T follicular helper cell (primary cell): ENCODE data around the gene HDAC4.

Experiments used
- DNase-seq: peaks from one replicate; pipeline ENCODE4 v3.0.0-alpha.2; 2020; ENCODE audit warnings: low read depth

The HDAC4 gene

GRCh38 chr2:239140346-239141020 lies 260.3 kb downstream of the HDAC4 start:
- DNase-seq = no peak

DNA sequence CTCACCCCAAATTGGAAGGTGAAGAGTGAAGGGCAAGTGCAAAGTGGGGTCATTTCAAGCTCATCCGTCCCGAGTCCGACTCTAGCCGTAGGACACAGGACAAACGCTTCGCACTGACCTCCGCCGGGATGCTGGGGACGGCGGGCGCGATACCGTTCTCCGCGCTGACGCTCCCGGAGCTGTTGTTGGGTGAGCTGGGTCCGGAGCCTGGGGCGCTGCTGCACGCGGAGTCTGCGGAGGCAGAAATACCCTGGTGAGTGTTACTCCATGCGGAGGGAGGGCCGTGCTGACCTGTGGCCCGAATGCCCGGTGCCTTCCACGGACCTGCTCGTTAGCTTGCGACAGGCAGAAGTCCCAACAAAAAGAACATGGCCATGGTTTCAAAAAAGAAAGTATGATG lies 261.3 kb downstream of the HDAC4 start:
- no peak for DNase-seq

GRCh38 chr2:239139101-239139500 lies 261.7 kb downstream of the HDAC4 start:
- no peak for DNase-seq

- no peak for DNase-seq
Observed at GRCh38 chr2:239138610-239139009, 262.2 kb downstream of the HDAC4 start.

DNA sequence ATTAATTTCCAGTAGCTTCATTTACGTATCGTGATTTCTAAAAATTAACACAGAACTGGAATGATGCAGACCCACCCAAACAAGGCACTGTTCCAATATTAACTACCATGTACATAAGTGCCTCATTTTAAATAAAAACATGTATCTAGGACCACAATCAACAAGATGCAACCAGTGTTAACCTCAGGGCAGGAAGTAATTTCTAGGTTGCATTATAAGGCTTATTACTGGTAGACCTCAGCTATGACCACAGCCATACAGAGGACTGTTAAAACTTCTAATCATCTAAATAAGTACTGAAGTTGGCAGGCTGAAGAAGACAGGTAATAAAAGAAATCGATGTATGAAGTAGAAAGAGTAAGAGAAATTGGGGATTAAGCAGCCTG lies 262.9 kb downstream of the HDAC4 start:
- no peak for DNase-seq

- DNase-seq = no peak
Observed at GRCh38 chr2:239137165-239137897, 263.5 kb downstream of the HDAC4 start.

DNA sequence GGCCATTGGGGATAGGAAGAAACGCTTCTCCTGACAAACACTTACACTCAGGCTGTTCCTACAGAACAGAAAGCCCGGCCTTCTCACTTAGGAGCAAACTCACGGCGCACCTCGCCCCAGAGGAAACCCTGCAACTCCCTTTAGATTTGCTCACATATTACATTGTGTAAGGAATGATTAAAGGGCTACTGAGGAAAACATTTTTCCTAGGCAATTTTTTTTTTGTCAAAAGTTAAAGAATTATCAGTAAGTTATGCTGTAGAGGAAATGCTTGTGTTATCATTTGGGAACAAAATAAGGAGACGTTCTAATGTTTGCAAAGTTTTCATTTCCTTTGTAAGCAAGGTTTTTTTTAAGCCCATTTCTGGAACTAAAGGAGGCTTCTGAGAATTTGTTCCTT lies 264.1 kb downstream of the HDAC4 start:
- no peak for DNase-seq

DNA sequence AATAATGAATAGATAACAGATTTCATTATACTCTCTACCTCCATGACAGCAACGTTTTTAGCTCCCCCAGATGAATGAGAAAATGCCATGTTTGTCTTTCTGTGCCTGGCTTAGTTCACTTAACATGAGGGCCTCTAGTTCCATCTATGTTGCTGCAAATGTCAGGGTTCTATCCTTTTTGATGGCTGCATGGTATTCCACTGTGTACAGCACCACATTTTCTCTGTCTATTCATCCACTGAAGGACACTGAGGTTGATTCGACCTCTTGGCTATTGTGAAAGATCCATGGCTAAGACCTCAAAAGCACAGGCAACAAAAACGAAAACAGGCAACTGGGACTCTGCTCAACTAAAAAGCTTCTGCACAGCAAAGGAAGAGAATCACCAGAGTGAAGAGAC lies 264.6 kb downstream of the HDAC4 start:
- no peak for DNase-seq

DNA sequence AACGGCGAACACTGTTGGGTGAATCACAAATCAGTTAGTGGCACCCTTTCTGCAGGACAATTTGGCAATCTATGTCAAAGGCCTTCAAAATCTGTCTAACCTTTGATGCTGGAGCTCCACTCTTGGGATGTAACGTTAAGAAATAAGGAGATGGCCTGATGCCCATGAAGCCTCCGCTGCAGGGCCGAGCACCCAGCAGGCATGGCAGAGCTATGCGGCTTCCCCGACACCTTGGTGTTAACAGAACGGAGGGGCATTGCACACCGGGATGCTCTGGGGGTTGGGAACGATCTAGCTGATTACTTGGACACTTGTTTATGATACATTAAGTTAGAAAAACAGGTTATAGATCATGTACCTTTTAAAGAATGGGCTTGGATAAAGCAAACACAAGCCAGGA lies 265.3 kb downstream of the HDAC4 start:
- no peak for DNase-seq

GRCh38 chr2:239133945-239134570 lies 266.8 kb downstream of the HDAC4 start:
- DNase-seq = no peak

DNA sequence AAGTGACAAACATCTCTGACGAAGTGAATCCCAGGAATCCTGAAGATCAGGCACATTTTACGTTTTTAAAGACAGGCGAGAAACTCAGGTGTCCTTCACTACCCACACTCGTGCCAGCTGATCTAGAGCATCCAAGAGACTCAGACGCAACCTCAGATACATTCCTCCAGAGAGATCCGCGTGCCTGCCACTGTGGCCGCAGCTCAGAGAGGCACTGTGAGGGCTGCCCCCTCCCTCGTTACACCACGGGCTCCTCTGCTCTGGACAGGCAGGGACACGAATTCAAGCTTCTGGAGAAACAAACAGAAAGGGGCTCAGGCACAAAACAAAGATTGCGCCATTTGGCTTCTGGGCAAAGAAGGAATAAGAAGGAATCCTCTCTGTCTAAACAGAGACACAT lies 268.0 kb downstream of the HDAC4 start:
- no peak for DNase-seq

- no peak for DNase-seq
Observed at GRCh38 chr2:239132156-239132709, 268.6 kb downstream of the HDAC4 start.

DNA sequence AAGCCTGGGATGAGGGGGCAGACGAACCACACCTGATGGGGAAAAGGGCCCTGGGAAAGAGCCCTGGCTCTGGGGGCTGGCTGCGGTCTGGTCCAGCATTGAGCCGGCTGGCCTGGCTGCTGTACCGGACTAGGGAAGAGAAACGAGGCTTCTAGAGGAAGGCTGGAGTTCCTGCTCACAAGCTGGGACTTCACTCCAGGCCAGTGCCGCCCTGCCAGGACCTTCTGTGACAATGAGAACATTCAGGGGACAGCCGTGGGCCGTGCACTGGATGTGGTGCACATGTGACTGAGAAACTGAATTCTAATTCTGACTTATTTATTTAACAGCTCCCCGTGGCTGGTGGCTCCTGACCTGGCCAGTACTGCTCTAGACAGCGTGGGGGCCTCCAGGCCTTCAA lies 269.3 kb downstream of the HDAC4 start:
- no peak for DNase-seq

DNA sequence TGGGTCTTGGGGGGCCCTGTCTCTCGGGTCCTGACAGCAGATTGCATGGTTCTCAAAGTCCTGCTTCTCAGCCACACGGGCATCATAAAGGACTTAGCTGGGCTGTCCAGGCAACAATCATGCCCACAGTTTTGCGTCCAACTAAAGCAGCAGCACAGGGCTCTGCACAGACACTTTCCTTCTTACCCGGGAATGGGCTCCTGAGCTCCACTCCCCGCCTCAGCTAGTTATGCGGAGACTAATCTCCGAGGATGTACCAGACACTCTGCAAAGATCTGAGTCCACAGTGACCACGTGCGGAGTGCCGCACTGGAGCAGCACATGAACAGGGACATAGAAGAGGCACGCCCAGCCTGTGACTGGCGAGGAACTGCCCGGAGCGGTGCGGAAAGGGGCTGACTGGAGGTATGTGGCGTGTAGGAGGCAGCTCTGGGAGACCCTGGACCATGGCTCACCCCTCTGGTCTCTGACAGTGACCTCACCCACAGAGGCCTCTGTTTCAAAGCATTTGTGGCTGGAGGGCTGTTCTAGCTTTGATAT lies 270.0 kb downstream of the HDAC4 start:
- no peak for DNase-seq

DNA sequence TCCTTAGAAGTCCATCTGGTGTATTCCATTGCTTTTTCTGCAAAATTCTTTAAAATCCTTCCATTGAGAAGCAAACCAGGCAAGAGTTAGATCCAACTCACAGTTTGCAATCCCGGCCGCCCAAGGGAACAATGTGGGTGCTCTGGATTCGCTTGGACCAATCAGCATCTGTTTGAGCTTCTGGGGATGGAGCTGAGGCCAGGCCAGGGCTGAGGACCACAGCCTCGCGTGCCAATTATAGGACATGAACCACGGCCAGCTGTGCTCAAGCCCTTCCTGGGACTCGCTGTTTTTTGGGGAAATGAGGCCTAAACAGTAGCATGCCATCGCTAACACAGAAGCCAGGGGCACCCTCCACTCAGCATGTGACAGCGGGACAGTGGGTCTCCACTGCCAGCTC lies 270.8 kb downstream of the HDAC4 start:
- DNase-seq = no peak

DNA sequence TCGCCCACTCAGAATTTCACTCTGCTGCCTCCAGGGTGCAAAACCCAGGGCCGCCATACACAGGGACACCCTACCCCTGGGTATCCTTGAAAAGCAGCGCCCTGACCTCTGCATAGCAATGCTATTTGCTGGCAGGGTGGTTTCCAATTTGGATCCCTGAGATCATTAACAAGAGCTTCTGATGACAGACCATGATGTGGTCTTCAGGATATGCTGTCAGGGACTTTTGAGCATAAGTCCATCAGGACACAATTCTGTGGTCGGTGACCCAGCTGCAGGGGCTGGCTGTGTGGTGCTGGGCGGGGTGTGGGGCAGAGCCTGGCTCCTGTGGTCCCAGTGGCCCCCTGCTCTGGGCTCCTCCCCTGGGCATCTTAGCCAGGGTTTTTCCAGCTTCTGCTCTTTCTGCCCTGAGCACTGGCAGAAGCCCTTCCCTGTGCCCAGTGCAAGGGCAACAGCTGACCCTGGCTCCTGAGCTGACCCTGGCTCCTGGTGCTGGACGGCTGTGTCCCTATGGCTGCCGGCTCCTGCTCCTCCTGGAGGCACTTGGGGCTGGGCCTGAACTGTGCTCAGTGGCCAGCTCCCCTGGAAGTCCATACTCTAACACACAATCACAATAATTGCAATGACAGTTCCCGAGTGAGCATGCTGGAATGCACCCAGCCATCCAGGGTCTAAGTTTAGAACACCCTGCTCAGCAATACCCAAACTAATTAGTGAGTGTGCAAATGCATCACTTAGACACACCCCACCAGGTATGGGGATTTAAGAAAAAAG lies 271.5 kb downstream of the HDAC4 start:
- no peak for DNase-seq

DNA sequence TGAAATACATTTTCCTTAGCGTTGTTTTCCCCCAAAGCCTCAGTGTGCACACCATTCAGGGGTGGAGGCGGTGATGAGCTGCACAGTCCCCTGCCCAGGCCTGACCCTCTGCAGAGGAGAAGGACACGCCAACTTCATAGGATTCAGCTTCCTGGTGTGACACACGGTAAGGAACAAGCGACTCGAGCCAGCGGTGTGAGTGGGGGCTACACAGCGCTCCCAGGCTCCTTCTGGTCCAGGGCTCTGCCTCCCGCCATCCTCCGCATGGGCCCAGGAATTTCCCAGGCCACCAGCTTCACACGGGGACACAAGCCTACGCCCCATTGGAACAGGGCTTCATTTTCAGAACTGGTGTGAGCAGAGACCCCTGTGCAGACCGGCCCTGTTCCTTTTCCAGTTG lies 272.1 kb downstream of the HDAC4 start:
- DNase-seq = no peak

DNA sequence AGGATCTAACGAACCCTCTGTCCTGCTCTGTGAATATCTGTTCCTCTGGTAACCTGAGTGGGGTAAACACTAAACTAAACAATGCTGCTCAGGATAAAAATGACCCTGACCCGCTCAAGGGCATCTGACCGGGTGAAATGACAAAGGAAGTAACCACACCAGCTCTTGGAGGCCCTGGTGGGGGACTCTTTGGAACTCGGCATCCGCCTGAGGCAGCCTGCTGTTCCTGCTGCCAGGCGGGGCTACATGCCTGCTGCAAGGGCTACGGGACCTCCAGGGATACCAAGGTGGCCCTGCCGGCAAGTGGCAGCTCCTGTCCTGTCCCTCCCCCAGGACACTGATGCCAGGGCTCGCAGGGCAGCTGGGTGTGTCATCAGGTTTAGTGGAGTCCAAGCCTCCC lies 273.3 kb downstream of the HDAC4 start:
- no peak for DNase-seq

GRCh38 chr2:239125726-239126675 lies 274.8 kb downstream of the HDAC4 start:
- DNase-seq = no peak

GRCh38 chr2:239124152-239124899 lies 276.5 kb downstream of the HDAC4 start:
- no peak for DNase-seq
